DND-41 (cell line): ENCODE measurements around the gene FBF1.

ENCODE experiments used
- ATAC-seq: fragments of 200-7000 bp; cut with Tn5 transposase; 3 replicates; pipeline ENCODE4 v1.9.1; 2021; ENCODE audit warnings: low read depth; ENCODE audit not compliant: insufficient read depth
- DNase-seq: peaks from one replicate; pipeline ENCODE4 v3.0.0-alpha.2; 2020
- H2AFZ ChIP-seq: 2 replicates; pipeline ENCODE4 v1.6.0; 2012; ENCODE audit warnings: low read depth, low read length
- H3K27ac ChIP-seq: 2 replicates; pipeline ENCODE4 v1.5.1; 2012; ENCODE audit warnings: low read length, inconsistent platforms
- H3K27me3 ChIP-seq: fragments of 200-600 bp; sonication (generic); 2 replicates; pipeline ENCODE4 v1.6.0; 2012; ENCODE audit warnings: low read length, mild to moderate bottlenecking, inconsistent platforms; ENCODE audit not compliant: insufficient read depth, poor library complexity
- H3K36me3 ChIP-seq: 2 replicates; pipeline ENCODE4 v1.5.1; 2012; ENCODE audit warnings: low read length, inconsistent platforms; ENCODE audit not compliant: insufficient read depth
- H3K4me1 ChIP-seq: 2 replicates; pipeline ENCODE4 v1.5.1; 2012; ENCODE audit warnings: mild to moderate bottlenecking, low read length; ENCODE audit not compliant: insufficient read depth
- H3K4me2 ChIP-seq: 2 replicates; pipeline ENCODE4 v1.6.0; 2012; ENCODE audit warnings: mild to moderate bottlenecking, moderate library complexity, low read length, inconsistent platforms; ENCODE audit not compliant: insufficient read depth
- H3K4me3 ChIP-seq, 2 experiments: fragments of 200-600 bp in 1 of 2; shearing (Covaris generic) in 1 of 2; 2 replicates each; pipeline ENCODE4 v1.5.1; 2012 to 2016; ENCODE audit warnings: inconsistent platforms in 2 of 2, low read length in 2 of 2, mild to moderate bottlenecking in 2 of 2, low read depth in 1 of 2, moderate library complexity in 1 of 2
- H3K79me2 ChIP-seq: 2 replicates; pipeline ENCODE4 v1.6.0; 2012; ENCODE audit warnings: low read length, inconsistent platforms; ENCODE audit not compliant: insufficient read depth
- H3K9ac ChIP-seq: 2 replicates; pipeline ENCODE4 v1.6.0; 2012; ENCODE audit warnings: low read depth, mild to moderate bottlenecking, inconsistent platforms, low read length, moderate library complexity
- H3K9me3 ChIP-seq: 2 replicates; pipeline ENCODE4 v1.5.1; 2012; ENCODE audit warnings: low read length, moderate library complexity, mild to moderate bottlenecking, inconsistent platforms; ENCODE audit not compliant: insufficient read depth, severe bottlenecking
- H4K20me1 ChIP-seq: 2 replicates; pipeline ENCODE4 v1.6.0; 2012; ENCODE audit warnings: low read length; ENCODE audit not compliant: insufficient read depth
- EZH2 ChIP-seq: IDR thresholded peaks from 3 replicates; pipeline ENCODE4 v1.6.1; 2012; ENCODE audit warnings: borderline replicate concordance, low read depth, mild to moderate bottlenecking, moderate library complexity, low read length, inconsistent platforms; ENCODE audit not compliant: severe bottlenecking
- TF ChIP-seq, protein P1 (sequence below): IDR thresholded peaks from 2 replicates; pipeline ENCODE4 v1.5.1; 2012; ENCODE audit warnings: borderline replicate concordance, low read length, moderate library complexity, mild to moderate bottlenecking; ENCODE audit not compliant: poor library complexity, severe bottlenecking; ENCODE audit errors: extremely low read depth

FBF1 gene

DNA sequence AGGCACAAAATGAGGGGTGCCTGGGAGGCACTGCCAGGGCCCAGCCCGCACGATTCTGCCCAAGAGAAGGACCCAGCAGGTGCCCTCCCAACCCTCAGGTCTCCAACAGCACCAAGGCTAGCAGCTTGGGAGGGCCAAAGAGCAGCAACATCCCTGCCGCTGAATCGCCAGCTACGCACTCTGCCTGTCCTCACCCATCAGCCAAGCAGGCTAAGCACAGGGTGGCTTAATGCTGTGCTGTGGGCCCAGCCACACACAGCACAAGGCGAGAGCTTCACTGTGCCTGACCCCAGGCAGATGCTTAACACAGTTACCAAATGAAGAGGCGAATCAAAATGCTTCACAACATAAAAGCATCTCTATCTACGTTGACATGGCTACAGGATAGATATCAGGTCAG, 25.6 kb downstream of the FBF1 start:
- Histone ChIP-seq H3K9ac (no peak overlapping the region), H2AFZ (no peak overlapping the region), H3K9me3 (no peaks in the 10 kb centered on the region), H3K27me3 (no peaks in the 10 kb centered on the region), H3K79me2 (no peaks in the 10 kb centered on the region), H3K4me3 (no peak overlapping the region), H4K20me1 (no peaks in the 10 kb centered on the region), H3K36me3 (peaks cover 32% of the 10 kb centered on the region), H3K27ac (no peak overlapping the region), H3K4me1 (no peaks in the 10 kb centered on the region), H3K4me2 (no peak overlapping the region)
- DNase-seq (no peak), ATAC-seq (no peak)
- no peak for TF ChIP-seq EZH2
- TF ChIP-seq, protein P1, sequence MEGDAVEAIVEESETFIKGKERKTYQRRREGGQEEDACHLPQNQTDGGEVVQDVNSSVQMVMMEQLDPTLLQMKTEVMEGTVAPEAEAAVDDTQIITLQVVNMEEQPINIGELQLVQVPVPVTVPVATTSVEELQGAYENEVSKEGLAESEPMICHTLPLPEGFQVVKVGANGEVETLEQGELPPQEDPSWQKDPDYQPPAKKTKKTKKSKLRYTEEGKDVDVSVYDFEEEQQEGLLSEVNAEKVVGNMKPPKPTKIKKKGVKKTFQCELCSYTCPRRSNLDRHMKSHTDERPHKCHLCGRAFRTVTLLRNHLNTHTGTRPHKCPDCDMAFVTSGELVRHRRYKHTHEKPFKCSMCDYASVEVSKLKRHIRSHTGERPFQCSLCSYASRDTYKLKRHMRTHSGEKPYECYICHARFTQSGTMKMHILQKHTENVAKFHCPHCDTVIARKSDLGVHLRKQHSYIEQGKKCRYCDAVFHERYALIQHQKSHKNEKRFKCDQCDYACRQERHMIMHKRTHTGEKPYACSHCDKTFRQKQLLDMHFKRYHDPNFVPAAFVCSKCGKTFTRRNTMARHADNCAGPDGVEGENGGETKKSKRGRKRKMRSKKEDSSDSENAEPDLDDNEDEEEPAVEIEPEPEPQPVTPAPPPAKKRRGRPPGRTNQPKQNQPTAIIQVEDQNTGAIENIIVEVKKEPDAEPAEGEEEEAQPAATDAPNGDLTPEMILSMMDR: no peak

GRCh38 chr17:75914643-75915267, 26.1 kb downstream of the FBF1 start:
- no peaks in the 10 kb centered on the region for H3K9me3 ChIP-seq
- no peak overlapping the region for H3K4me3 ChIP-seq
- no peaks in the 10 kb centered on the region for H4K20me1 ChIP-seq
- DNase-seq (no peak), ATAC-seq (no peak)
- H2AFZ ChIP-seq: no peak overlapping the region
- no peaks in the 10 kb centered on the region for H3K79me2 ChIP-seq
- H3K36me3 ChIP-seq: peaks cover 30% of the 10 kb centered on the region
- H3K27me3 ChIP-seq: no peaks in the 10 kb centered on the region
- H3K9ac ChIP-seq: no peak overlapping the region
- H3K27ac ChIP-seq: no peak overlapping the region
- no peak overlapping the region for H3K4me2 ChIP-seq
- TF ChIP-seq, protein P1: no peak
- TF ChIP-seq EZH2: no peak
- no peaks in the 10 kb centered on the region for H3K4me1 ChIP-seq

GRCh38 chr17:75913537-75914210, 27.2 kb downstream of the FBF1 start:
- no peak overlapping the region for H3K27ac ChIP-seq
- H3K4me3 ChIP-seq: no peak overlapping the region
- H3K4me2 ChIP-seq: no peak overlapping the region
- H3K36me3 ChIP-seq: peaks cover 27% of the 10 kb centered on the region
- TF ChIP-seq, protein P1: no peak
- no peak for TF ChIP-seq EZH2
- H3K27me3 ChIP-seq: no peaks in the 10 kb centered on the region
- H3K9me3 ChIP-seq: no peaks in the 10 kb centered on the region
- H3K9ac ChIP-seq: no peak overlapping the region
- ATAC-seq (no peak), DNase-seq (no peak)
- H3K4me1 ChIP-seq: no peaks in the 10 kb centered on the region
- no peak overlapping the region for H2AFZ ChIP-seq
- no peaks in the 10 kb centered on the region for H4K20me1 ChIP-seq
- no peaks in the 10 kb centered on the region for H3K79me2 ChIP-seq
